LNCaP clone FGC (cell line): ENCODE data around the gene AATF.

Source experiments
- DNase-seq: peaks from one replicate; pipeline ENCODE4 v3.0.0-alpha.2; 2011; ENCODE audit warnings: low read depth
- H3K4me3 ChIP-seq: 2 replicates; pipeline ENCODE4 v1.5.1; 2011; ENCODE audit warnings: mild to moderate bottlenecking, low read depth, low read length, control low read depth
- TF ChIP-seq, protein P1 (sequence below): IDR thresholded peaks from 2 replicates; pipeline ENCODE4 v1.5.1; 2012; ENCODE audit warnings: mild to moderate bottlenecking; ENCODE audit not compliant: control insufficient read depth, insufficient read depth; ENCODE audit errors: extremely low read depth

Gene AATF

DNA sequence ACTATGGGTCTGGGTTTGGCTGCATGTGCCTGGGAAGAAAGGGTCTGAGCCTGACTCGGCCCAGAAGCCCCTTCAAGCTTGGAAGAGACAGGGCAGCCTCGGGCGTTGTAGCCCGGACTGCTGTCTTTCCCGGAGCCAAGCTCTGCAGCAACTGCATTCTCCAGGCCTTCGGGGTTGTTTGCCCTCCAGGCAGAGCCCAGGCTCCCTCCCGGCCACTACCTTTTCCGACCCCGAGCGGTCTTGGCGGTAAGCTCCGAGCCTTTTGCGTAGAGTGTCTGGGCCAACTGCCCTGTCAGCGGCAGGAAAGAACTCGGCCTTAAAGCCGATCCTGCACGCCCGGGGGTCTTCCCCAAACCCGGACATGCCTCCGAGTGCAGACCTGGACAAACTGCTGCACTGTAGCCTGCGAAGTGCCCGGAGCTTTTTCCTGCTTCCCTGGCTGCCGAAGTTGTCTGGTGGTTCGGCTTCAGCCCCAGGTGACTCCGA is 10.1 kb upstream of the AATF start:
- TF ChIP-seq, protein P1, sequence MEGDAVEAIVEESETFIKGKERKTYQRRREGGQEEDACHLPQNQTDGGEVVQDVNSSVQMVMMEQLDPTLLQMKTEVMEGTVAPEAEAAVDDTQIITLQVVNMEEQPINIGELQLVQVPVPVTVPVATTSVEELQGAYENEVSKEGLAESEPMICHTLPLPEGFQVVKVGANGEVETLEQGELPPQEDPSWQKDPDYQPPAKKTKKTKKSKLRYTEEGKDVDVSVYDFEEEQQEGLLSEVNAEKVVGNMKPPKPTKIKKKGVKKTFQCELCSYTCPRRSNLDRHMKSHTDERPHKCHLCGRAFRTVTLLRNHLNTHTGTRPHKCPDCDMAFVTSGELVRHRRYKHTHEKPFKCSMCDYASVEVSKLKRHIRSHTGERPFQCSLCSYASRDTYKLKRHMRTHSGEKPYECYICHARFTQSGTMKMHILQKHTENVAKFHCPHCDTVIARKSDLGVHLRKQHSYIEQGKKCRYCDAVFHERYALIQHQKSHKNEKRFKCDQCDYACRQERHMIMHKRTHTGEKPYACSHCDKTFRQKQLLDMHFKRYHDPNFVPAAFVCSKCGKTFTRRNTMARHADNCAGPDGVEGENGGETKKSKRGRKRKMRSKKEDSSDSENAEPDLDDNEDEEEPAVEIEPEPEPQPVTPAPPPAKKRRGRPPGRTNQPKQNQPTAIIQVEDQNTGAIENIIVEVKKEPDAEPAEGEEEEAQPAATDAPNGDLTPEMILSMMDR, result no peak
- DNase-seq, result no peak
- no peak overlapping the region for H3K4me3 ChIP-seq

DNA sequence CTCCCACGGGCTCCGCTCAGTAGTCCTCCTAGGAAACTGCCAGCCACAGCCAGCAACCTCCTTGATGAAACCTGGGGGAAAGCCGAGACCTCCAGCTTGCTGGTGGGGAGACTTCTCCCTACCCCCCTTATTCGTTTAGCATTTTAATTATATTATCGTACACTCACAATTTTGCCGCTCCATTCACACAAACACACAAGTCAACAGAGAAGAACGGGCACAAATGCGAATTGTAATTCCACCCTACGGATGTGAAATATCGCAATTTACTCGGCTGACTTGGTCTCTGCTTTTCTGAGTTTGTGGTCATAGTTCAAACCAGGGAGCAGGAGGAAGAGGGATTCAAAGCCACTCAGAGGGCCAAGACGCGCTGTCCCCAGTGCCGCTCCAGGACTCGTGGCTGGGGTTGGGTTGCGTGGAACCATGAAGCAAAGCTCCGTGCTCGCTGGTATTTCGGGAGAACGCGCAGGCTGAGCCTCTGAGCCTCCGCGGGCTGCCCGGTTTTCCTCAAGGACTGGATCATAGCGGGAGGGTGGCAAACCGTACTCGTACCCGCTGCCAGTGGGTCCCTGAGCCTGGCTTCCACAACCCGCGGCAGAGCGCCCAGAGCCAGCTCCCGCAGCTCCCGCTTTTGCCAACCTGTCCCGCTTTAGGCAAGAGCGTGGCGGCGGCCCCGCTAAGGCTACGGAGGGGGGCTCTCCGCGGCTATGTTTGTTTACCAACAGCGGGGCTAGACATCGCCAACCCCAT is 9.5 kb upstream of the AATF start:
- no peak overlapping the region for H3K4me3 ChIP-seq
- TF ChIP-seq, protein P1, result no peak

DNA sequence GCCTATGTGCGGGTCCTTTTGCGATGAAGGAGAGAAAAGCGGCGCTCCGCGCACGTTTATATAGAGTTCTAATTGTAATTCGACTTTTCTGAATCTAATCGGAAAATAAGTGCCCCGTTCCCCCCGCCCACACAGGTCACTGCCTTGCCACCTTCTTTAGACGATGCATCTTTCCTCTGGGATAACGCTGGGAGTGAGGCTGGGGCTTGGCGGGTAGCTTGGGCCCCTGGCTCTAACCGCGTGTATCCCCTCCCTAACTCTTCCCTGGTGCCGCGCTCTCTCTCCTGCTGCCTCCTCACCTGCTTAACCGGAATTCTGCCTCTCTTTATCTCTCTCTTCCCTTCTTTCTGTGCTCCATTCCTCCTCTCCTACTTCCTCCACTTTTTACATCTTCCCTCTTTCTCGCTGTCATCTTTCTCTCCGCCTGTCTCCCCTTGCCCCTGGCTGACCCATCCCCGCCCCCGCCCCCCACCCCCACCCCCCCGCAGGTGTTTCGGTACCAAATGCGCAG is 8.9 kb upstream of the AATF start:
- H3K4me3 ChIP-seq, result no peak overlapping the region
- no peak for DNase-seq
- TF ChIP-seq, protein P1, result no peak

More for the DNA sequence above, 9.5 kb upstream of the AATF start:
- no peak for DNase-seq

DNA sequence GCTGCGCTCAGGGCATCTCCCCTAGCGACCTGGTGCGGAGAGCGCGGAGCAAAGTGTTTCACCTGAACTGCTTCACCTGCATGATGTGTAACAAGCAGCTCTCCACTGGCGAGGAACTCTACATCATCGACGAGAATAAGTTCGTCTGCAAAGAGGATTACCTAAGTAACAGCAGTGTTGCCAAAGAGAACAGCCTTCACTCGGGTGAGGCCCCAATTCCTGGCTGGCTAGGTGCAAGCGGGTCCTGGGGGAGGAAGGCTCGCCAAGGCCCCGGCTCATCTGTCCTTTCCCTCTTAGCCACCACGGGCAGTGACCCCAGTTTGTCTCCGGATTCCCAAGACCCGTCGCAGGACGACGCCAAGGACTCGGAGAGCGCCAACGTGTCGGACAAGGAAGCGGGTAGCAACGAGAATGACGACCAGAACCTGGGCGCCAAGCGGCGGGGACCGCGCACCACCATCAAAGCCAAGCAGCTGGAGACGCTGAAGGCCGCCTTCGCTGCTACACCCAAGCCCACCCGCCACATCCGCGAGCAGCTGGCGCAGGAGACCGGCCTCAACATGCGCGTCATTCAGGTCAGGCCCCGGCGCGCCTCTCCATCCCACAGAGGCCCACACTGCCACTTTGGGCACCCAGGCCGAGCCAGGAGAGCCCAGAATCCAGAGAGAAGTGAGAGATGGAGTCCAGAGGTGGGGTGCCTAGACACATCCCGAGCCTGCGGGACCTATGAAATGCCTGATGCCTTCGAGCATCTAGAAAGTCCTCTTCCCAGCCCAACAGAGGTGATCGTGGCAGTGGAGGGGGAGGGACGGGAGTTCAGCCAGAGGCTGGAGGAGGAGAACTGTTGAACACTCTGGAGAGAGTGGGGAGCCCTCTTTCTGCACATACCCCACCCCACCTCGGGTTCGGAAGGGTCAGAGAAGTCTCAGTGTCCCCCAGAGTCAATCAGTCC is 8.2 kb upstream of the AATF start:
- TF ChIP-seq, protein P1, result no peak
- DNase-seq, result no peak
- no peak overlapping the region for H3K4me3 ChIP-seq

DNA sequence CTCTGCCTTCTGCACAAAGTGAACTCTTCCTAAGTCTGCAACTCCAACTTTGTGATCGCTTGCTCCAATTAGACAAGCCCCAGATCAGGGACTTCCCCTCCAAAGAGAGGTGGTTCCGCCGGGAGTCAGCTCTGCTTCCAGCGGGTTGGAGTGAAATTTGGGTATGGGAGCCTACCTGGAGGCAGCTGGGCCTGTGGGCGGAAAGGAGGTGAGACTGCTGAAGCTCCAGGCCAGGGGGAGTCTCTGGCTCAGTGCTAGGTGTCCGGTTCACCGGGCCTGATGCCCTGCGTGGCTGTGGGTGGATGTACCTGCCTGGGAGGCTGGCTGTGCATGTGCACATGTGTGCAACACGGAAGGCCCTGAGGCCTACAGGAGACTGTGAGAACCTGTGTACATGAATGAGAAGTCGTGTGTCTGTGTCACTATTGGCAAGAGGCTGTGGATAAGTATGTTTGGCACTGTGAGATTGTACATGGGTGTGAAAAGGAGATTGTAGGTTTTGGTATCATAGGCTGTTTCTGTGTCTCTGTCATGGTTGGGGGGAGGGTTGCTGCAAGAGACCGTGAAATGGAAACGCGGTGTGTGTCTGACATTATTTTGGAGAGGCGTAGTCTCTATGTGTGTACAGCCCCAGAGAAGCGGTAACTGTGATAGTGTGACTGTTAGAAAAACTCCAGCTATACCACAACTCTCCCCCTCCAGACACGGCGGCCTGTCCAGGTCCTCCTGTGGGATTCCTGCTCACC is 7.3 kb upstream of the AATF start:
- TF ChIP-seq, protein P1, result no peak
- H3K4me3 ChIP-seq, result no peak overlapping the region
- DNase-seq, result no peak

DNA sequence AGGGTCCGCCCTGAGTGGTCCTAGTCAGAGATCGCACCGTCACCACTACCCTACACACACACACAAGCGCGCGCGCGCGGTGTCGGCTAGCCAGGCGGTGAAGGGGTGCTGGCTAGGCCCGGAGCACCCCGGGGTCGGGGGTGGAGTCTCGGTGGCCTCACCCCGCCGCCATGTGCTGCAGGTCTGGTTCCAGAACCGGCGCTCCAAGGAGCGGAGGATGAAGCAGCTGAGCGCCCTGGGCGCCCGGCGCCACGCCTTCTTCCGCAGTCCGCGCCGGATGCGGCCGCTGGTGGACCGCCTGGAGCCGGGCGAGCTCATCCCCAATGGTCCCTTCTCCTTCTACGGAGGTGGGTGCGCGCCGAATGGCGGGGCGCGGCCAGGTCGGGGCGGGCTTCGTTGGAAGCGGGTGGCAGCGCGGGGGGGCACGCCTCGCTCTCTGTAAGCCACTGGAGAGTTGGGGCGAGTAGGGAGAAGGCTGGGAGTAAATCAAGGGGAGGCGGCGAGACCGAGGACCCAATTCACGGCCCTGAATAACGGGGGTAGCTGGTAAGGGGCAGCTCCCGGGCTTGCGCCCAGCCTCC is 6.6 kb upstream of the AATF start:
- H3K4me3 ChIP-seq, result no peak overlapping the region
- TF ChIP-seq, protein P1, result no peak
- DNase-seq, result no peak
